Measurements from ENCODE around the gene COPS6.

The COPS6 gene

GRCh38 chr7:100075418-100075817, 13.4 kb upstream of the COPS6 start:
- no peak for DNase-seq (ENCODE audit: low read depth)
- in situ Hi-C loops (cut with HindIII; ENCODE audit: low sequenced_read_pairs), result no loop called here
- no peak overlapping the region for H3K4me3 ChIP-seq (ENCODE audit: low read depth, low read length)
- TF ChIP-seq, protein P1, sequence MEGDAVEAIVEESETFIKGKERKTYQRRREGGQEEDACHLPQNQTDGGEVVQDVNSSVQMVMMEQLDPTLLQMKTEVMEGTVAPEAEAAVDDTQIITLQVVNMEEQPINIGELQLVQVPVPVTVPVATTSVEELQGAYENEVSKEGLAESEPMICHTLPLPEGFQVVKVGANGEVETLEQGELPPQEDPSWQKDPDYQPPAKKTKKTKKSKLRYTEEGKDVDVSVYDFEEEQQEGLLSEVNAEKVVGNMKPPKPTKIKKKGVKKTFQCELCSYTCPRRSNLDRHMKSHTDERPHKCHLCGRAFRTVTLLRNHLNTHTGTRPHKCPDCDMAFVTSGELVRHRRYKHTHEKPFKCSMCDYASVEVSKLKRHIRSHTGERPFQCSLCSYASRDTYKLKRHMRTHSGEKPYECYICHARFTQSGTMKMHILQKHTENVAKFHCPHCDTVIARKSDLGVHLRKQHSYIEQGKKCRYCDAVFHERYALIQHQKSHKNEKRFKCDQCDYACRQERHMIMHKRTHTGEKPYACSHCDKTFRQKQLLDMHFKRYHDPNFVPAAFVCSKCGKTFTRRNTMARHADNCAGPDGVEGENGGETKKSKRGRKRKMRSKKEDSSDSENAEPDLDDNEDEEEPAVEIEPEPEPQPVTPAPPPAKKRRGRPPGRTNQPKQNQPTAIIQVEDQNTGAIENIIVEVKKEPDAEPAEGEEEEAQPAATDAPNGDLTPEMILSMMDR (IDR thresholded peaks at IDR 0.05; ENCODE audit: low read depth, low read length, missing control alignments), result no peak

GRCh38 chr7:100077205-100077604, 11.6 kb upstream of the COPS6 start:
- DNase-seq (ENCODE audit: low read depth), result no peak
- TF ChIP-seq, protein P1 (IDR thresholded peaks at IDR 0.05; ENCODE audit: low read depth, low read length, missing control alignments), result no peak
- in situ Hi-C loops (cut with HindIII; ENCODE audit: low sequenced_read_pairs), result no loop called here
- no peak overlapping the region for H3K4me3 ChIP-seq (ENCODE audit: low read depth, low read length)

GRCh38 chr7:100079024-100079560, 9.7 kb upstream of the COPS6 start:
- in situ Hi-C loops (cut with HindIII; ENCODE audit: low sequenced_read_pairs), result no loop called here
- TF ChIP-seq, protein P1 (IDR thresholded peaks at IDR 0.05; ENCODE audit: low read depth, low read length, missing control alignments), result no peak
- no peak for DNase-seq (ENCODE audit: low read depth)
- no peak overlapping the region for H3K4me3 ChIP-seq (ENCODE audit: low read depth, low read length)

DNA sequence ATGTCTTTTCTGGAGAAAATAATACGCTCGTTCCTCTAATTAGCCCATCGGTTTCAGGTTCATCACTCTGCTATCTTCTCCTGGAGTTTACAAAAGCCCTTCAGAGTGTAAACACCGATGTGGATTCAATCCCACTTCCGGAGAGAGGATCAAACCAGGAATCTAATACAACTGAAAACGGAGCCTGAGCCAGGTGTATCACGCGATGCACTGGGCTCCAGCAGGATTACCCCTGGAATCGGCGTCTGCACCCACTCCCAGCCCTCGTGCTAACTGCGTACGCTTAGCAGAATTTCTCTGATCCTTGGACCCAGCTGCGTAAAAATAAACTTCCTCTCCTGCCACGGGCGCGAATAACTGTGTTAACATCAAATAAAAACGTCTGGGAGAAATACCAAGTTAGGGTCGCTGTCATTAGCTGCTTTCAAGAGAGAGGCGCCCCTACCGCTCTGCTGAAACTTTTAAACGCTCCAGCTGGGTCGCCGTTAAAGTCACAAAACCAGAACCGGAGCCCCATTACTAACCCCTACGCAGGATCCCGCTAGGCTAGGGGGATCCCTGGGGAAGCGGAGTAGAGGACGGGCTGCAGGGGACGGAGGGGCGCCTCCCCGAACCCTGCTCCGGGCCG, 7.7 kb upstream of the COPS6 start:
- DNase-seq (ENCODE audit: low read depth), result no peak
- in situ Hi-C loops (cut with HindIII; ENCODE audit: low sequenced_read_pairs), result no loop called here
- TF ChIP-seq, protein P1 (IDR thresholded peaks at IDR 0.05; ENCODE audit: low read depth, low read length, missing control alignments), result no peak
- H3K4me3 ChIP-seq (ENCODE audit: low read depth, low read length), result peak overlapping the region; percentile 78

GRCh38 chr7:100081535-100082102, 7.2 kb upstream of the COPS6 start, which contains the start of gene ZNF3:
Gene ZNF3, minus strand, starts transcription at chr7:100081723. Its CDS starts 4,366 bp downstream, at chr7:100077357.
- peak; percentile 99 for DNase-seq (ENCODE audit: low read depth)
- peak within 1 kb of the TSS; percentile 78 for H3K4me3 ChIP-seq (ENCODE audit: low read depth, low read length)
- in situ Hi-C loops (cut with HindIII; ENCODE audit: low sequenced_read_pairs), result no loop called here
- TF ChIP-seq, protein P1 (IDR thresholded peaks at IDR 0.05; ENCODE audit: low read depth, low read length, missing control alignments), result peak; percentile 80

DNA sequence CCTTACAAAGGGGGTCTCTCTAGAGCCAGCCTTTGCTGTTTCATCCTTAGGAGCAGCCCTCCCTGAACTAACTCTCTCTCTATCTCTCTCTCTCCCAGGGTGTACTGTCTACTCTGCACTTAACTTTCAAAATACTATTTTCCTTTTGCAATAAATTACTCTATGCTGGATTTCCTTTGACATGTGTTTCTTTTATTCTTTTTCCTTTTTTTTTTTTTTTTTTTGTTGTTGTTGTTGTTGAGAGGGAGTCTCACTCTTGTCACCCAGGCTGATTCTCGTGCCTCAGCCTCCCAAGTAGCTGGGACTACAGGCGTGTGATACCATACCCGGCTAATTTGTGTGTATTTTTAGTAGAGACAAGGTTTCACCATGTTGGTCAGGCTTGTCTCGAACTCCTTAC, 5.8 kb upstream of the COPS6 start:
- no peak for DNase-seq (ENCODE audit: low read depth)
- TF ChIP-seq, protein P1 (IDR thresholded peaks at IDR 0.05; ENCODE audit: low read depth, low read length, missing control alignments), result no peak
- in situ Hi-C loops (cut with HindIII; ENCODE audit: low sequenced_read_pairs), result no loop called here
- no peak overlapping the region for H3K4me3 ChIP-seq (ENCODE audit: low read depth, low read length)
